Mucosa of rectum (tissue), 2 donors: Measurements from ENCODE around the gene PPP2R3B.
"Not testable (repeated sequence)": the region's sequence is repeated elsewhere in the genome, so short reads cannot be mapped to it uniquely, and the experiment has no call there.

ENCODE experiments used
- H3K27ac ChIP-seq, 2 donors: one replicate each; pipeline ENCODE4 v1.7.0; 2013; ENCODE audit warnings: inconsistent platforms in 2 of 2, low read depth in 2 of 2, low read length in 2 of 2
- H3K27me3 ChIP-seq, 2 donors: one replicate each; pipeline ENCODE4 v1.7.0; 2013; ENCODE audit warnings: low read length in 2 of 2; ENCODE audit not compliant: control insufficient read depth in 2 of 2, insufficient read depth in 2 of 2
- H3K36me3 ChIP-seq, 2 donors: one replicate each; pipeline ENCODE4 v1.7.0; 2013; ENCODE audit warnings: low read length in 2 of 2; ENCODE audit not compliant: control insufficient read depth in 2 of 2, insufficient read depth in 2 of 2
- H3K4me1 ChIP-seq, 2 donors: one replicate each; pipeline ENCODE4 v1.7.0; 2013; ENCODE audit warnings: low read length in 2 of 2, mild to moderate bottlenecking in 1 of 2; ENCODE audit not compliant: control insufficient read depth in 2 of 2, insufficient read depth in 2 of 2
- H3K4me3 ChIP-seq, 2 donors: one replicate each; pipeline ENCODE4 v1.7.0; 2013; ENCODE audit warnings: low read length in 2 of 2
- H3K9ac ChIP-seq, 2 donors: one replicate each; pipeline ENCODE4 v1.7.0; 2013; ENCODE audit warnings: low read length in 2 of 2, low read depth in 1 of 2, mild to moderate bottlenecking in 1 of 2
- H3K9me3 ChIP-seq, 2 donors: one replicate each; pipeline ENCODE4 v1.7.0; 2013; ENCODE audit warnings: low read length in 2 of 2; ENCODE audit not compliant: control insufficient read depth in 2 of 2
- donor health status: healthy.
- donor health status: Normal muscosa, but diverticular disease.

PPP2R3B gene

GRCh38 chrX:426881-427280 is 40.2 kb upstream of the PPP2R3B start:
- H3K9me3 ChIP-seq: no peaks in the 10 kb centered on the region
- H3K4me1 ChIP-seq: no peaks in the 10 kb centered on the region
- no peak overlapping the region for H3K4me3 ChIP-seq
- H3K9ac ChIP-seq: no peak overlapping the region
- H3K27me3 ChIP-seq: no peaks in the 10 kb centered on the region
- no peaks in the 10 kb centered on the region for H3K36me3 ChIP-seq
- no peak overlapping the region for H3K27ac ChIP-seq

- H3K4me1 ChIP-seq: no peaks in the 10 kb centered on the region
- H3K36me3 ChIP-seq: no peaks in the 10 kb centered on the region
- no peak overlapping the region for H3K4me3 ChIP-seq
- H3K27ac ChIP-seq: no peak overlapping the region
- no peaks in the 10 kb centered on the region for H3K9me3 ChIP-seq
- no peak overlapping the region for H3K9ac ChIP-seq
- H3K27me3 ChIP-seq: no peaks in the 10 kb centered on the region
Measured at GRCh38 chrX:425056-425455, 38.3 kb upstream of the PPP2R3B start.

- Histone ChIP-seq H3K27me3 (no peaks in the 10 kb centered on the region), H3K9ac (no peak overlapping the region), H3K27ac (no peak overlapping the region), H3K9me3 (no peaks in the 10 kb centered on the region), H3K4me3 (no peak overlapping the region), H3K36me3 (no peaks in the 10 kb centered on the region), H3K4me1 (no peaks in the 10 kb centered on the region)
Measured at GRCh38 chrX:421646-422391, 35.1 kb upstream of the PPP2R3B start.

DNA sequence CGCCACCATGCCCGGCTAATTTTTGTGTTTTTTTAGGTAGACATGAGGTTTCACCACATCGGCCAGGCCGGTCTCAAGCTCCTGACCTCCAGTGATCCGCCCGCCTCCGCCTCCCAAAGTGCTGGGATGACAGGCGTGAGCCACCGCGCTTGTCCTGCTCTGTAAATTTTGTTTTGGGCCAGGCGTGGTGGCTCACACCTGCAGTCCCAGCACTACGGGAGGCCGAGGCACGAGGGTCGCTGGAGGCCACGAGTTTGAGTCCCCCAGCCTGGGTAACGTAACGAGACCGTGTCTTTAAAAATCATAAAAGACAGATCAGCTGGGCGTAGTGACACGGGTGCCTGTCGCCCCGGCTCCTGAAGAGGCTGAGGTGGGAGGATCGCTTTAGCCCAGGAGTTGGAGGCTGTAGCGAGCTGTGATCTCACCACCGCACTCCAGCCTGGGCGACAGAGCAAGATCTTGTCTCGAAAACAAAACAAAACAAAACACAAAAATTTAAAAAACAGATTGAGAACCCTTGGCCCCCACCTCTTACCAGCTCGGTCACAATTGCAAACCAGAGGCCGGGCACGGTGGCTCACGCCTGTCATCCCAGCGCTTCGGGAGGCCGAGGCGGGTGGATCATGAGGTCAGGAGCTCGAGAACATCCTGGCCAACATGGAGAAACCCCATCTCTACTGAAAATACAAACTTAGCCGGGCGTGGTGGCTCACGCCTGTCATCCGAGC is 34.0 kb upstream of the PPP2R3B start:
- Histone ChIP-seq H3K9ac (no peak overlapping the region), H3K4me3 (no peak overlapping the region), H3K27me3 (no peaks in the 10 kb centered on the region), H3K4me1 (no peaks in the 10 kb centered on the region), H3K9me3 (no peaks in the 10 kb centered on the region), H3K27ac (no peak overlapping the region), H3K36me3 (no peaks in the 10 kb centered on the region)

GRCh38 chrX:418927-419729 is 32.4 kb upstream of the PPP2R3B start:
- Histone ChIP-seq H3K36me3 (no peaks in the 10 kb centered on the region), H3K4me3 (no peak overlapping the region), H3K27ac (no peak overlapping the region), H3K9ac (no peak overlapping the region), H3K9me3 (no peaks in the 10 kb centered on the region), H3K27me3 (no peaks in the 10 kb centered on the region), H3K4me1 (no peaks in the 10 kb centered on the region)

- H3K27me3 ChIP-seq, H3K9ac ChIP-seq, H3K36me3 ChIP-seq, H3K9me3 ChIP-seq, H3K4me1 ChIP-seq, H3K4me3 ChIP-seq, H3K27ac ChIP-seq: not testable (repeated sequence)
Measured at GRCh38 chrX:415498-415897, 28.8 kb upstream of the PPP2R3B start.

GRCh38 chrX:413322-414201 is 26.9 kb upstream of the PPP2R3B start:
- H3K9ac ChIP-seq: no peak overlapping the region
- no peaks in the 10 kb centered on the region for H3K27me3 ChIP-seq
- H3K27ac ChIP-seq: no peak overlapping the region
- no peak overlapping the region for H3K4me3 ChIP-seq
- H3K9me3 ChIP-seq: no peaks in the 10 kb centered on the region
- H3K4me1 ChIP-seq: no peaks in the 10 kb centered on the region
- H3K36me3 ChIP-seq: no peaks in the 10 kb centered on the region

DNA sequence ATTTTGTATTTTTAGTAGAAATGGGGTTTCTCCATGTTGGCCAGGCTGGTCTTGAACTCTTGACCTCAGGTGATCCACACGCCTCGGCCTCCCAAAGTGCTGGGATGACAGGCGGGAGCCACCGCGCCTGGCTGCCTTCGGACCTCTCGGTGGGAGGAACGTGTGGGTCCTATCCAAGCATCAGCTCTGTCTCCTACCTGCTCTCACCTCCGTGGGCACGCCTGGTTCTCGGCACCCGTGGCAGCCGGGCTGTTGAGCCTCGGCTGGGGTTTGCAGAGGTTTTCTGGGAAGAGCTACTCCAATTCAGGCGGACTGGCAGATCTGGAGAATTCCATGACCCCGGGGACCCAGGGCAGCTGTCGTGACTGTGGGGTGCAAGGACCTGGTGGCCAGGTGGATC is 23.6 kb upstream of the PPP2R3B start:
- H3K9ac ChIP-seq: no peak overlapping the region
- no peak overlapping the region for H3K4me3 ChIP-seq
- H3K36me3 ChIP-seq: no peaks in the 10 kb centered on the region
- no peaks in the 10 kb centered on the region for H3K27me3 ChIP-seq
- H3K9me3 ChIP-seq: no peaks in the 10 kb centered on the region
- H3K4me1 ChIP-seq: no peaks in the 10 kb centered on the region
- no peak overlapping the region for H3K27ac ChIP-seq

DNA sequence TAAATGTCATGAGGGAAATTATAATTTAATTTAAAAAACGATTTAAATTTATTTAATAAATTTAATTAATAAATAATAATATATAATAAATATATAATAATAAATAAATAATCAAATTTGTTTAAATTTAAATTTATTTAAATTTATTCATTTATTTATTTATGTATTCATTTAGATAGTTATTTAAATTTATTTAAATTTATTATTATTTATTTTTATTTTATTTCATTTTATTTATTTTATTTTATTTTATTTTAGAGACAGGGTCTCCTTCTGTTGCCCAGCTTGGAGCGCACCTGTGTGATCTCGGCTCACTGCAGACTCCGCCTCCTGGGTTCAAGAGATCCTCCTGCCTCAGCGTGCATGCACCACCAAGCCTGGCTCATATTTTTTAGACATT is 18.4 kb upstream of the PPP2R3B start:
- Histone ChIP-seq H3K27ac (no peak overlapping the region), H3K27me3 (no peaks in the 10 kb centered on the region), H3K36me3 (no peaks in the 10 kb centered on the region), H3K9ac (no peak overlapping the region), H3K4me1 (no peaks in the 10 kb centered on the region), H3K4me3 (no peak overlapping the region), H3K9me3 (no peaks in the 10 kb centered on the region)
